Type B pancreatic cell (in vitro differentiated cells): ENCODE results near the gene EHD1. TPM values are rescaled to one million over a fixed set of nuclear protein-coding genes. Genes with fewer than 3 reads are reported as not detected.

Experiments
- DNase-seq: peaks from one replicate; pipeline ENCODE4 v3.0.0; 2021; ENCODE audit warnings: mixed read lengths; ENCODE audit not compliant: unreplicated experiment; ENCODE audit errors: extremely low spot score
- H3K27ac Mint-ChIP-seq: 2 replicates; pipeline ENCODE4 v1.8.0; 2021; ENCODE audit warnings: mild to moderate bottlenecking, mixed read lengths
- H3K27me3 Mint-ChIP-seq: 2 replicates; pipeline ENCODE4 v1.8.0; 2021; ENCODE audit warnings: mixed read lengths
- H3K36me3 Mint-ChIP-seq: 2 replicates; pipeline ENCODE4 v1.8.0; 2021; ENCODE audit warnings: mixed read lengths
- H3K4me1 Mint-ChIP-seq: one replicate; pipeline ENCODE4 v1.8.0; 2021; ENCODE audit warnings: mixed read lengths; ENCODE audit not compliant: unreplicated experiment
- H3K4me3 Mint-ChIP-seq: 2 replicates; pipeline ENCODE4 v1.8.0; 2021; ENCODE audit warnings: mild to moderate bottlenecking, mixed read lengths
- H3K9me3 Mint-ChIP-seq: 2 replicates; pipeline ENCODE4 v1.8.0; 2021; ENCODE audit warnings: mixed read lengths
- CTCF ChIP-seq: fragments of 200-600 bp; sonication (generic); conservative IDR thresholded peaks from 2 replicates; pipeline ENCODE4 v1.5.0; 2021; ENCODE audit warnings: antibody characterized with exemption, mild to moderate bottlenecking
- total RNA-seq: library from RNA; stranded (reverse); gene quantifications from 2 replicates; pipeline ENCODE4 v1.2.1, GENCODE V29; 2021; ENCODE audit warnings: low replicate concordance

Gene EHD1
- total RNA-seq, 1 donor from 2014 or later = 86.6 TPM

GRCh38 chr11:64876229-64876750, 2.1 kb downstream of the EHD1 start:
- Mint-ChIP-seq H3K9me3 (no peaks in the 10 kb centered on the region), H3K27me3 (no peaks in the 10 kb centered on the region), H3K36me3 (peaks cover 12% of the 10 kb centered on the region), H3K27ac (peak overlapping the region; percentile 99), H3K4me3 (peak overlapping the region; percentile 99), H3K4me1 (peaks cover 38% of the 10 kb centered on the region)
- TF ChIP-seq CTCF = no peak
- DNase-seq = no peak

GRCh38 chr11:64875369-64876228, 2.8 kb downstream of the EHD1 start:
- no peak for TF ChIP-seq CTCF
- Mint-ChIP-seq H3K36me3 (peaks cover 12% of the 10 kb centered on the region), H3K9me3 (no peaks in the 10 kb centered on the region), H3K27ac (peak overlapping the region; percentile 99), H3K4me1 (peaks cover 37% of the 10 kb centered on the region), H3K27me3 (no peaks in the 10 kb centered on the region), H3K4me3 (peak overlapping the region; percentile 99)
- no peak for DNase-seq

- H3K4me1 Mint-ChIP-seq = peaks cover 38% of the 10 kb centered on the region
- H3K27ac Mint-ChIP-seq = peak overlapping the region; percentile 83
- H3K36me3 Mint-ChIP-seq = peaks cover 12% of the 10 kb centered on the region
- TF ChIP-seq CTCF = no peak
- peak overlapping the region; percentile 99 for H3K4me3 Mint-ChIP-seq
- no peaks in the 10 kb centered on the region for H3K9me3 Mint-ChIP-seq
- no peak for DNase-seq
- H3K27me3 Mint-ChIP-seq = no peaks in the 10 kb centered on the region
Measured at GRCh38 chr11:64874308-64875240, 3.8 kb downstream of the EHD1 start.

- peak overlapping the region; percentile 69 for H3K4me3 Mint-ChIP-seq
- peaks cover 12% of the 10 kb centered on the region for H3K36me3 Mint-ChIP-seq
- no peaks in the 10 kb centered on the region for H3K27me3 Mint-ChIP-seq
- H3K9me3 Mint-ChIP-seq = no peaks in the 10 kb centered on the region
- no peak for DNase-seq
- H3K27ac Mint-ChIP-seq = peak overlapping the region; percentile 75
- peaks cover 44% of the 10 kb centered on the region for H3K4me1 Mint-ChIP-seq
- no peak for TF ChIP-seq CTCF
Measured at GRCh38 chr11:64872790-64873488, 5.5 kb downstream of the EHD1 start.

- no peak for DNase-seq
- peaks cover 15% of the 10 kb centered on the region for H3K36me3 Mint-ChIP-seq
- H3K4me3 Mint-ChIP-seq = peak overlapping the region; percentile 71
- TF ChIP-seq CTCF = no peak
- H3K27ac Mint-ChIP-seq = peak overlapping the region; percentile 85
- H3K9me3 Mint-ChIP-seq = no peaks in the 10 kb centered on the region
- H3K27me3 Mint-ChIP-seq = no peaks in the 10 kb centered on the region
- peaks cover 39% of the 10 kb centered on the region for H3K4me1 Mint-ChIP-seq
Measured at GRCh38 chr11:64871492-64871891, 6.9 kb downstream of the EHD1 start.
